H1 (cell line): ENCODE measurements around the gene OR5AP2. TPM values are rescaled to one million over a fixed set of nuclear protein-coding genes. Genes with fewer than 3 reads are reported as not detected.
"Not testable (repeated sequence)": the region's sequence is repeated elsewhere in the genome, so short reads cannot be mapped to it uniquely, and the experiment has no call there.

Experiments
- CTCF ChIA-PET: fragments of 300-600 bp; sonication (Branson Sonifier 250); formaldehyde crosslinking; loops from one replicate; lab custom pipeline; 2021; ENCODE audit not compliant: partially characterized antibody; lab: Charles Lee
- POLR2A ChIA-PET: fragments of 300-600 bp; sonication (Branson Sonifier 250); formaldehyde crosslinking; loops from one replicate; lab custom pipeline; 2021; ENCODE audit warnings: inconsistent platforms; ENCODE audit not compliant: partially characterized antibody; lab: Charles Lee
- DNase-seq, 2 experiments: peaks; one replicate each; pipeline versions ENCODE4 v3.0.0 to v3.0.0-alpha.2; 2010 to 2022; ENCODE audit warnings: low spot score in 2 of 2, low read depth in 1 of 2, mixed read lengths in 1 of 2
- FAIRE-seq: peaks from 2 replicates; lab custom pipeline; 2011; peaks lifted over from hg19 to GRCh38; lab: Jason Lieb, UNC
- H2AFZ ChIP-seq: 2 replicates; pipeline ENCODE4 v1.8.1; 2012; ENCODE audit warnings: low read length, inconsistent platforms
- H2AK5ac ChIP-seq: 2 replicates; pipeline ENCODE4 v1.6.1; 2013; ENCODE audit warnings: low read depth, low read length
- H2BK120ac ChIP-seq: replicated peaks from 2 replicates; pipeline ENCODE3; 2013; ENCODE audit warnings: low read depth, low read length, inconsistent platforms
- H2BK12ac ChIP-seq: 2 replicates; pipeline ENCODE4 v1.6.1; 2013; ENCODE audit warnings: low read depth, low read length
- H2BK15ac ChIP-seq: 2 replicates; pipeline ENCODE4 v1.6.1; 2013; ENCODE audit warnings: low read length
- H2BK20ac ChIP-seq: 2 replicates; pipeline ENCODE4 v1.6.1; 2013; ENCODE audit warnings: low read length
- H2BK5ac ChIP-seq: 2 replicates; pipeline ENCODE4 v1.6.1; 2013; ENCODE audit warnings: low read depth, low read length
- H3K14ac ChIP-seq: 2 replicates; pipeline ENCODE4 v1.6.1; 2013; ENCODE audit warnings: inconsistent platforms; ENCODE audit not compliant: insufficient read length
- H3K18ac ChIP-seq: 2 replicates; pipeline ENCODE4 v1.6.1; 2013; ENCODE audit warnings: low read length; ENCODE audit errors: extremely low read depth
- H3K23ac ChIP-seq: 2 replicates; pipeline ENCODE4 v1.6.1; 2013; ENCODE audit warnings: inconsistent platforms; ENCODE audit not compliant: insufficient read length
- H3K23me2 ChIP-seq: 2 replicates; pipeline ENCODE4 v1.6.1; 2013; ENCODE audit warnings: low read depth, low read length
- H3K27ac ChIP-seq: 2 replicates; pipeline ENCODE4 v1.6.1; 2011; ENCODE audit warnings: low read depth, low read length, inconsistent platforms
- H3K27me3 ChIP-seq, 4 experiments: replicated peaks in 1 of 4; 1 replicate in 1 of 4; 2 replicates in 3 of 4; pipeline versions ENCODE4 v1.6.1 to v1.8.1; 2011 to 2013; ENCODE audit warnings: low read length in 3 of 4, mild to moderate bottlenecking in 3 of 4, inconsistent platforms in 2 of 4, mixed read lengths in 2 of 4, moderate library complexity in 1 of 4; ENCODE audit not compliant: control insufficient read depth in 3 of 4, insufficient read depth in 3 of 4; ENCODE audit errors: extremely low read depth in 1 of 4
- H3K36me3 ChIP-seq, 4 experiments: 2 replicates each; pipeline versions ENCODE4 v1.6.1 to v1.8.1; 2011 to 2013; ENCODE audit warnings: mild to moderate bottlenecking in 4 of 4, low read length in 3 of 4, moderate library complexity in 2 of 4, control low read depth in 1 of 4, inconsistent platforms in 1 of 4; ENCODE audit not compliant: insufficient read depth in 4 of 4, control insufficient read depth in 2 of 4
- H3K4ac ChIP-seq: replicated peaks from 2 replicates; pipeline ENCODE3; 2013; ENCODE audit warnings: low read length, low read depth, mixed read lengths, inconsistent platforms; ENCODE audit not compliant: insufficient read length
- H3K4me1 ChIP-seq, 4 experiments: replicated peaks in 1 of 4; 1 replicate in 1 of 4; 2 replicates in 3 of 4; pipeline versions ENCODE4 v1.6.1 to v1.8.1; 2011 to 2013; ENCODE audit warnings: low read length in 3 of 4, inconsistent platforms in 2 of 4, mixed read lengths in 1 of 4; ENCODE audit not compliant: insufficient read depth in 4 of 4, control insufficient read depth in 3 of 4
- H3K4me2 ChIP-seq, 2 experiments: 2 replicates each; pipeline versions ENCODE4 v1.6.1 to v1.8.1; 2011 to 2013; ENCODE audit warnings: low read depth in 2 of 2, low read length in 2 of 2, control low read depth in 1 of 2, inconsistent platforms in 1 of 2, mild to moderate bottlenecking in 1 of 2; ENCODE audit not compliant: insufficient read depth in 1 of 2
- H3K4me3 ChIP-seq, 4 experiments: fragments of 200-600, 300-600 bp in 1 of 4; sonication (generic), shearing (Covaris generic), sonication (Bioruptor Twin) in 1 of 4; 2 replicates each; pipeline versions ENCODE4 v1.5.1 to v1.8.1; 2011 to 2016; ENCODE audit warnings: low read length in 4 of 4, low read depth in 3 of 4, control low read depth in 2 of 4, inconsistent platforms in 2 of 4, mild to moderate bottlenecking in 2 of 4, mixed read lengths in 1 of 4, moderate library complexity in 1 of 4; ENCODE audit not compliant: insufficient read depth in 2 of 4; ENCODE audit errors: extremely low read depth in 1 of 4
- H3K56ac ChIP-seq: replicated peaks from 2 replicates; pipeline ENCODE3; 2013; ENCODE audit warnings: low read depth, mild to moderate bottlenecking, mixed read lengths, low read length, inconsistent platforms; ENCODE audit not compliant: insufficient read length
- H3K79me1 ChIP-seq: 2 replicates; pipeline ENCODE4 v1.6.1; 2013; ENCODE audit warnings: low read depth, low read length, control low read depth
- H3K79me2 ChIP-seq, 2 experiments: 2 replicates each; pipeline versions ENCODE4 v1.6.1 to v1.8.1; 2012 to 2013; ENCODE audit warnings: low read length in 2 of 2, mild to moderate bottlenecking in 2 of 2, inconsistent platforms in 1 of 2; ENCODE audit not compliant: insufficient read depth in 2 of 2, control insufficient read depth in 1 of 2
- H3K9ac ChIP-seq, 4 experiments: replicated peaks in 1 of 4; 1 replicate in 1 of 4; 2 replicates in 3 of 4; pipeline versions ENCODE4 v1.6.1 to v1.8.1; 2011 to 2013; ENCODE audit warnings: low read depth in 3 of 4, low read length in 3 of 4, control low read depth in 2 of 4, mild to moderate bottlenecking in 2 of 4, moderate library complexity in 2 of 4, inconsistent platforms in 1 of 4; ENCODE audit errors: extremely low read depth in 1 of 4
- H3K9me3 ChIP-seq, 2 experiments: 2 replicates each; pipeline versions ENCODE4 v1.6.1 to v1.8.1; 2012 to 2013; ENCODE audit warnings: mild to moderate bottlenecking in 2 of 2, moderate library complexity in 2 of 2, control low read depth in 1 of 2, inconsistent platforms in 1 of 2, low read depth in 1 of 2, low read length in 1 of 2, mixed read lengths in 1 of 2; ENCODE audit not compliant: insufficient read depth in 2 of 2
- H4K20me1 ChIP-seq, 2 experiments: replicated peaks in 1 of 2; 2 replicates each; pipeline versions ENCODE3 to v1.8.1; 2011 to 2013; ENCODE audit warnings: inconsistent platforms in 2 of 2, low read length in 2 of 2, mild to moderate bottlenecking in 1 of 2; ENCODE audit not compliant: insufficient read depth in 2 of 2, control insufficient read depth in 1 of 2
- H4K5ac ChIP-seq: 2 replicates; pipeline ENCODE4 v1.6.1; 2013; ENCODE audit warnings: low read length, low read depth, mixed read lengths, inconsistent platforms; ENCODE audit not compliant: insufficient read length
- H4K8ac ChIP-seq: 2 replicates; pipeline ENCODE4 v1.8.0; 2013; ENCODE audit warnings: mild to moderate bottlenecking, moderate library complexity, low read length, inconsistent platforms; ENCODE audit not compliant: insufficient read depth; ENCODE audit errors: extremely low read depth
- H4K91ac ChIP-seq: replicated peaks from 2 replicates; pipeline ENCODE3; 2013; ENCODE audit warnings: low read length, mixed read lengths, inconsistent platforms; ENCODE audit not compliant: insufficient read length
- WGBS, 2 experiments: shearing (Covaris generic) in 1 of 2; methylation state at CpG; one replicate each; pipeline versions ENCODE4 v1.1.6 to v1.1.7; 2013 to 2015; ENCODE audit warnings: low lambda C conversion rate in 2 of 2, mixed read lengths in 2 of 2, inconsistent platforms in 1 of 2, low coverage in 1 of 2, missing lambda C conversion rate in 1 of 2; ENCODE audit not compliant: insufficient replicate concordance in 2 of 2, insufficient coverage in 1 of 2, insufficient read length in 1 of 2; ENCODE audit errors: extremely low coverage in 1 of 2, missing lambda C conversion rate in 1 of 2; 5-methylcytosine and 5-hydroxymethylcytosine counted together
- polyA plus RNA-seq, 7 experiments: library from polyadenylated mRNA; depleted of rRNA in 3 of 7; stranded (reverse) in 5 of 7; unstranded in 2 of 7; fragments of >200 nt in 5 of 7; fragments of 200-250 nt in 2 of 7; gene quantifications; 1 replicate in 5 of 7; 2 replicates in 1 of 7; 4 replicates in 1 of 7; pipeline versions ENCODE4 v1.2.1 to v1.2.3, GENCODE V29; 2011 to 2013; ENCODE audit warnings: missing spikeins in 2 of 7, mixed read lengths in 2 of 7
- small RNA-seq: library from polyadenylated mRNA; stranded (forward); fragments of <200 nt; extraction: miRNeasy Mini kit (QIAGEN cat#:217004); gene quantifications from one replicate; pipeline ENCODE3, GENCODE V24; 2013; ENCODE audit not compliant: insufficient read depth
- total RNA-seq: library from RNA; stranded (reverse); fragmentation: NEBNext Ultra II Directional; extraction: Animal tissue kit (Norgen Biotek cat#: 25700); gene quantifications from 2 replicates; pipeline ENCODE4 v1.2.1, GENCODE V29; 2021

OR5AP2 gene
- total and polyA plus RNA-seq, 2 of the 8 experiments (the other 6 are each of a cell fraction or from before 2014, with no cell fraction given), result not detected

DNA sequence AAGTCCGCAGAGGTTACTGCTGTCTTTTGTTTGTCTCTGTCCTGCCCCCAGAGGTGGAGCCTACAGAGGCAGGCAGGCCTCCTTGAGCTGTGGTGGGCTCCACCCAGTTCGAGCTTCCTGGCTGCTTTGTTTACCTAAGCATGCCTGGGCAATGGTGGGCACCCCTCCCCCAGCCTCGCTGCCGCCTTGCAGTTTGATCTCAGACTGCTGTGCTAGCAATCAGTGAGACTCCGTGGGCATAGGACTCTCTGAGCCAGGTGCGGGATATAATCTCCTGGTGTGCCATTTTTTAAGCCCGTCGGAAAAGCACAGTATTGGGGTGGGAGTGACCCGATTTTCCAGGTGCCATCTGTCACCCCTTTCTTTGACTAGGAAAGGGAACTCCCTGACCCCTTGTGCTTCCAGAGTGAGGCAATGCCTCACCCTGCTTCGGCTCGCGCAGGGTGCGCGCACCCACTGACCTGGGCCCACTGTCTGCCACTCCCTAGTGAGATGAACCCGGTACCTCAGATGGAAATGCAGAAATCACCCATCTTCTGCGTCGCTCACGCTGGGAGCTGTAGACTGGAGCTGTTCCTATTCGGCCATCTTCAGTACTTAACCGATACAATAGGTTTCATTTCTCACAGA is 50.0 kb downstream of the OR5AP2 start:
- peaks cover 8 to 19% of the 10 kb centered on the region in 2 experiments for H3K9me3 ChIP-seq
- CTCF ChIA-PET, result not testable (repeated sequence)
- WGBS, 2 experiments, result 93% methylated on average over 16 of the region's 20 CpGs; no CpG with 5 or more reads in 1 of the 2 experiments

More for the DNA sequence above, 50.0 kb downstream of the OR5AP2 start:
- H3K27me3 ChIP-seq, H3K79me2 ChIP-seq, H4K5ac ChIP-seq, H4K8ac ChIP-seq, POLR2A ChIA-PET, H3K9ac ChIP-seq, H2BK20ac ChIP-seq, H3K79me1 ChIP-seq, H2BK120ac ChIP-seq, FAIRE-seq, H2AFZ ChIP-seq, H3K27ac ChIP-seq, H4K20me1 ChIP-seq, H3K23me2 ChIP-seq, H3K4ac ChIP-seq, H3K4me2 ChIP-seq, H2BK5ac ChIP-seq, H3K4me1 ChIP-seq, H3K4me3 ChIP-seq, H4K91ac ChIP-seq, DNase-seq, H3K56ac ChIP-seq, H2BK12ac ChIP-seq, H3K14ac ChIP-seq, H3K23ac ChIP-seq, H3K18ac ChIP-seq, H3K36me3 ChIP-seq, H2AK5ac ChIP-seq, H2BK15ac ChIP-seq: not testable (repeated sequence)

Small RNAs within 50 kb of the gene (small RNA-seq; reads per million reads assigned to genes)
- not detected for gene AP004245.1

Other genes with a start within 250 kb of the OR5AP2 start
- not detected in 2 replicates for gene OR5AL1, start 229.7 kb downstream of the OR5AP2 start, total RNA-seq
- not detected in 2 replicates for gene OR5AL1, start 229.7 kb downstream of the OR5AP2 start, polyA plus RNA-seq (2011; rRNA removed)
- not detected in 2 replicates for gene OR5M3, start 169.1 kb downstream of the OR5AP2 start, total RNA-seq
- gene OR5M3, start 169.1 kb downstream of the OR5AP2 start, polyA plus RNA-seq (2011; rRNA removed), result not detected in 2 replicates
- not detected in 2 replicates for gene OR5M8, start 151.1 kb downstream of the OR5AP2 start, total RNA-seq
- gene OR5M8, start 151.1 kb downstream of the OR5AP2 start, polyA plus RNA-seq (2011; rRNA removed), result not detected in 2 replicates
- not detected in 2 replicates for gene OR5M11, start 99.2 kb downstream of the OR5AP2 start, total RNA-seq
- gene OR5M11, start 99.2 kb downstream of the OR5AP2 start, polyA plus RNA-seq (2011; rRNA removed), result 0.08 TPM in 1 of 2 replicates, not detected in the other
- gene OR5M10, start 64.7 kb downstream of the OR5AP2 start, total RNA-seq, result not detected in 2 replicates
- gene OR5M10, start 64.7 kb downstream of the OR5AP2 start, polyA plus RNA-seq (2011; rRNA removed), result not detected in 2 replicates
- gene OR5M1, start 27.6 kb downstream of the OR5AP2 start, total RNA-seq, result not detected in 2 replicates
- gene OR5M1, start 27.6 kb downstream of the OR5AP2 start, polyA plus RNA-seq (2011; rRNA removed), result not detected in 2 replicates
- not detected in 2 replicates for gene OR5AR1, start 21.2 kb upstream of the OR5AP2 start, total RNA-seq
- gene OR5AR1, start 21.2 kb upstream of the OR5AP2 start, polyA plus RNA-seq (2011; rRNA removed), result 0.12 TPM in 1 of 2 replicates, not detected in the other
- not detected in 2 replicates for gene OR9G1, start 56.7 kb upstream of the OR5AP2 start, total RNA-seq
- not detected in 2 replicates for gene OR9G1, start 56.7 kb upstream of the OR5AP2 start, polyA plus RNA-seq (2011; rRNA removed)
- gene OR9G4, start 106.3 kb upstream of the OR5AP2 start, total RNA-seq, result not detected in 2 replicates
- gene OR9G4, start 106.3 kb upstream of the OR5AP2 start, polyA plus RNA-seq (2011; rRNA removed), result not detected in 2 replicates